Psoas muscle (tissue), 8 donors: ENCODE measurements around the gene PDZD2. TPM values are rescaled to one million over a fixed set of nuclear protein-coding genes. Genes with fewer than 3 reads are reported as not detected.

Experiments used
- ATAC-seq, 4 donors: fragments of 200-7000 bp; cut with Tn5 transposase; one replicate each; pipeline ENCODE4 v1.9.1; 2020; ENCODE audit warnings: moderate library complexity in 3 of 4, mild to moderate bottlenecking in 2 of 4
- DNase-seq, 2 donors: peaks; one replicate each; pipeline ENCODE4 v3.0.0-alpha.2; 2020
- H3K27ac ChIP-seq: fragments of 200-600 bp; one replicate; pipeline ENCODE4 v1.8.0; 2022
- H3K27me3 ChIP-seq, 3 donors: fragments of 200-600 bp in 1 of 3; one replicate each; pipeline versions ENCODE4 v1.6.1 to v1.8.0; 2013 to 2022; ENCODE audit warnings: low read length in 2 of 3, mild to moderate bottlenecking in 2 of 3, moderate library complexity in 1 of 3; ENCODE audit not compliant: insufficient read depth in 3 of 3
- H3K36me3 ChIP-seq, 2 donors: fragments of 200-600 bp in 1 of 2; one replicate each; pipeline versions ENCODE4 v1.6.1 to v1.8.0; 2013 to 2022; ENCODE audit warnings: low read depth in 1 of 2, mild to moderate bottlenecking in 1 of 2, moderate library complexity in 1 of 2; ENCODE audit not compliant: insufficient read depth in 1 of 2
- H3K4me1 ChIP-seq: fragments of 200-600 bp; one replicate; pipeline ENCODE4 v1.8.0; 2022
- H3K4me3 ChIP-seq: fragments of 200-600 bp; one replicate; pipeline ENCODE4 v1.8.0; 2022; ENCODE audit warnings: mild to moderate bottlenecking
- H3K9me3 ChIP-seq: fragments of 200-600 bp; one replicate; pipeline ENCODE4 v1.8.0; 2022
- WGBS, 3 donors: extraction: QIAGEN DNeasy Blood & Tissue Kit; methylation state at CpG; one replicate each; pipeline versions ENCODE4 v1.1.6 to v1.1.7; 2013; 5-methylcytosine and 5-hydroxymethylcytosine counted together
- intact Hi-C, 2 donors: fragments of 100-400 bp; cut with DNase I; formaldehyde crosslinking; loops; one replicate each; pipeline versions ENCODE4 v1.11.0 to v1.14.2; 2022
- polyA plus RNA-seq, 3 donors: library from polyadenylated mRNA; stranded (reverse); fragments of 200-250 nt; gene quantifications; one replicate each; pipeline ENCODE4 v1.2.3, GENCODE V29; 2013
- total RNA-seq, 4 donors: library from RNA; stranded (reverse); fragmentation: NEBNext Ultra II Directional in 2 of 4; extraction: Animal tissue kit (Norgen Biotek cat#: 25700) in 2 of 4; gene quantifications; one replicate each; pipeline versions ENCODE4 v1.2.1 to v1.2.4, GENCODE V29; 2021 to 2023
- TF ChIP-seq, protein P1 (sequence below): fragments of 200-600 bp; IDR thresholded peaks from one replicate; pipeline ENCODE4 v1.8.0; 2022; ENCODE audit warnings: antibody characterized with exemption
- donor health status: healthy with polysubstance abuse.
- donor health status: DM: no; HTN: no; CAD: no; lungs with moderate emphysema.
- donor health status: Bipolar disorder and iron deficiency.
- donor health status: healthy.
- donor health status: DM: yes; HTN: yes; CAD: no.
- donor health status: DM: no; HTN: no; CAD: no.
- donor health status: DM: no; HTN: no; CAD: no.
- donor health status: DM: yes; HTN: yes; CAD: no.

Gene PDZD2
- total and polyA plus RNA-seq, 7 donors = 1.4 to 17.5 (median 4.5) TPM

DNA sequence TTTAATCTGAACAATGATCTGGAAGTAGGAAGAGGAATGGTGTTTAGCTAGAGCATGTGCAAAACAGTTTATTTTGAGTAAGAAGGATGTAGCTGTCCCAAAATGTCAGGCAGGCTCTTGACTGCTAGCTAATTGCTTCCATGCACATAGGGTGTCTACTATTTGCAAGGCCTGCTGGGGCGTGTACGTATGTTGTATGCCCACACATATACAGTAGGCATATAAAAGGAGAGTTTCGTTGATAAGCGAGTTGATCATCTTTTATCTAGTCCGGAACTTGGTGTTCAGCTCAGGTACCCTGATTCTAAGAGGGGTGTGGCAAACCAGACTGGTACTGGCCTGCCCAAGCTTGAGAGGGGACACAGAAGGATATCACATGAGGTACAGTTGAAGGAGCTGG is 358.0 kb downstream of the PDZD2 start:
- WGBS, 3 donors = 94 to 97% (median 95%) methylated on average over 5 of the region's 5 CpGs
- TF ChIP-seq, protein P1, sequence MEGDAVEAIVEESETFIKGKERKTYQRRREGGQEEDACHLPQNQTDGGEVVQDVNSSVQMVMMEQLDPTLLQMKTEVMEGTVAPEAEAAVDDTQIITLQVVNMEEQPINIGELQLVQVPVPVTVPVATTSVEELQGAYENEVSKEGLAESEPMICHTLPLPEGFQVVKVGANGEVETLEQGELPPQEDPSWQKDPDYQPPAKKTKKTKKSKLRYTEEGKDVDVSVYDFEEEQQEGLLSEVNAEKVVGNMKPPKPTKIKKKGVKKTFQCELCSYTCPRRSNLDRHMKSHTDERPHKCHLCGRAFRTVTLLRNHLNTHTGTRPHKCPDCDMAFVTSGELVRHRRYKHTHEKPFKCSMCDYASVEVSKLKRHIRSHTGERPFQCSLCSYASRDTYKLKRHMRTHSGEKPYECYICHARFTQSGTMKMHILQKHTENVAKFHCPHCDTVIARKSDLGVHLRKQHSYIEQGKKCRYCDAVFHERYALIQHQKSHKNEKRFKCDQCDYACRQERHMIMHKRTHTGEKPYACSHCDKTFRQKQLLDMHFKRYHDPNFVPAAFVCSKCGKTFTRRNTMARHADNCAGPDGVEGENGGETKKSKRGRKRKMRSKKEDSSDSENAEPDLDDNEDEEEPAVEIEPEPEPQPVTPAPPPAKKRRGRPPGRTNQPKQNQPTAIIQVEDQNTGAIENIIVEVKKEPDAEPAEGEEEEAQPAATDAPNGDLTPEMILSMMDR = no peak
- no peak overlapping the region for H3K27ac ChIP-seq
- H3K27me3 ChIP-seq = no peaks in the 10 kb centered on the region
- H3K36me3 ChIP-seq = no peaks in the 10 kb centered on the region
- no peaks in the 10 kb centered on the region for H3K4me1 ChIP-seq
- ATAC-seq = no peak
- no peak overlapping the region for H3K4me3 ChIP-seq
- no peak for DNase-seq
- intact Hi-C loops = loop anchor here in 1 of 2 donors (5.0 kb wide), 1 partner anchor 320 kb away; no protein-coding TSS in a partner anchor
- no peaks in the 10 kb centered on the region for H3K9me3 ChIP-seq

DNA sequence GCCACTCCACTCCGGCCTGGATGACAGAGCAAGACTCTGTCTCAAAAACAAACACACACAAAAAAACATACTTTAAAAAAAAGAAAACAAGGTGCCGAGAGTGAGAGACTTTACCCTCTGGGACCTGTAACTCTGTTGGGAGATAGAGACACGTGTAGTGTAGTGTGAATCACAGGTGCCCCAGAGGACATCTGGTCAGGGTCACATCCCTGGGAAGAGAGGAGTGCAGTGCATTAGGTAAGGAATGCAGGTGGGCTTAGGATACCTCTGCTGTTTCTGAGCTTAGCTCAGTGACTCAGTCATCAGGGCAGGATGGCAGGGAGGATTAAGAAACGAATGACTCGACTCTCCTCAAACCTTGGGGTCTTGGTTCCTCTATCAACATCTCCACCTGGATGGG is 360.5 kb downstream of the PDZD2 start:
- intact Hi-C loops = loop anchor here in 1 of 2 donors (5.0 kb wide), 1 partner anchor 318 kb away; no protein-coding TSS in a partner anchor
- DNase-seq (no peak), ATAC-seq (no peak)
- Histone ChIP-seq H3K27ac (no peak overlapping the region), H3K27me3 (no peaks in the 10 kb centered on the region), H3K9me3 (no peaks in the 10 kb centered on the region), H3K36me3 (no peaks in the 10 kb centered on the region), H3K4me1 (no peaks in the 10 kb centered on the region), H3K4me3 (no peak overlapping the region)
- 82 to 86% (median 83%) methylated on average over 5 of the region's 5 CpGs for WGBS, 3 donors
- TF ChIP-seq, protein P1 = no peak

DNA sequence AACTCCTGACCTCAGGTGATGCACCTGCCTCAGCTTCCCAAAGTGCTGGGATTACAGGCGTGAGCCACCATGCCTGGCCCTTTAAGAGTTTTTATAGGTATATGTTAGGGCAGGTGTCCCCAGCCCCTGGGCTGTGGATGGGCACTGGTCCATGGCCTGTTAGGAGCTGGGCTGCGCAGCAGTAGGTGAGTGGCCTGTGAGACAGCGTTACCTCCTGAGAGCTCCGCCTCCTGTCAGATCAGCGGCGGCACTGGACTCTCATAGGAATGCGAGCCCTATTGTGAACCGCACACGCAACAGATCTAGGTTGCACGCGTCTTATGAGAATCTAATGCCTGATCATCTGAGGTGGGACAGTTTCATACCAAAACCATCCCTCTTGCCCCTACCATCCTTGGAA is 361.8 kb downstream of the PDZD2 start:
- Histone ChIP-seq H3K4me1 (no peaks in the 10 kb centered on the region), H3K4me3 (no peak overlapping the region), H3K36me3 (no peaks in the 10 kb centered on the region), H3K27ac (no peak overlapping the region), H3K27me3 (no peaks in the 10 kb centered on the region), H3K9me3 (no peaks in the 10 kb centered on the region)
- intact Hi-C loops = no loop called here
- 97 to 99% (median 97%) methylated on average over 11 of the region's 11 CpGs for WGBS, 3 donors
- DNase-seq = no peak
- no peak for ATAC-seq
- TF ChIP-seq, protein P1 = no peak

DNA sequence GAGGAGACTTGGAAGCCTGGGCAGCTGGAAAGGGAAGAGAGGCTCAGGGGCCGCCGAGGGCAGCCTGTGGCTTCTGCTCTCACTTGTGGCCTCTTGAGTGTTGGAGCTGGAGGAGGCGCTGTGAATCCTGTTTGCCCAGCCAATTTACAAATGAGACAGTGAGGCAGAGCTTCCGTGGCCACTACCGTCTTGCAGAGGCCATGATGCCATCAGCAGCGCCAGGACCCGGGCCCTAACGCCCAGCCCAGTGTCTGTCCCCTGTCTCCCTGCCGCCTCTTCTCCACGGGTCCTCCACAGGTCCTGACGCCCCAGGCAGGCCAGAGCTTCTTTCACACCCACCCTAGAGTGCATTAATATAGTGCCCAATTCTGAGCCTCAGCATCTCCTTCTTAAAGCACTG is 362.4 kb downstream of the PDZD2 start:
- H3K4me3 ChIP-seq = no peak overlapping the region

DNA sequence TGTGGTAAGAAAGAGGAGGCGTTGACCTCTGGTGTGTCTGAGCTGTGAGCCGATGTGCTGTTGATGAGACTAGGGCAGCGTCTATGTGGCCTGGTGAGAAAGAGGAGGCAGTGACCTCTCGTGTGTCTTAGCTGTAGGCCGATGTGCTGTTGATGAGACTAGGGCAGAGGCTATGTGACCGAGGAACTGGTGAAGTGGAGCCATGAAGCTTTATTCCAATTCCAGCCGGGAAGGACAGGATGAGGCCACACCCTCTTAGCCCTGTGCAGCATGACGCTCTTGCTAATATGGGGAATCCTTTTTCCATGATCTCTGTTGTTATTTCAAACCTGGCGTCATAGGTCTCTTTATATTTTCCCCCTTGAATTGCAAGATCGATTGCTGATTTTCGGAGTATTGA is 362.8 kb downstream of the PDZD2 start:
- WGBS, 3 donors = 73 to 78% (median 78%) methylated on average over 11 of the region's 11 CpGs
- no peak overlapping the region for H3K4me3 ChIP-seq
- intact Hi-C loops = no loop called here
- no peaks in the 10 kb centered on the region for H3K9me3 ChIP-seq
- H3K4me1 ChIP-seq = no peaks in the 10 kb centered on the region
- ATAC-seq (no peak), DNase-seq (no peak)
- TF ChIP-seq, protein P1 = no peak
- no peaks in the 10 kb centered on the region for H3K27me3 ChIP-seq
- no peaks in the 10 kb centered on the region for H3K36me3 ChIP-seq
- no peak overlapping the region for H3K27ac ChIP-seq

More for the DNA sequence above, 362.4 kb downstream of the PDZD2 start:
- H3K4me1 ChIP-seq = no peaks in the 10 kb centered on the region
- DNase-seq (no peak), ATAC-seq (no peak)
- intact Hi-C loops = no loop called here
- TF ChIP-seq, protein P1 = no peak
- no peak overlapping the region for H3K27ac ChIP-seq
- 93 to 97% (median 95%) methylated on average over 11 of the region's 11 CpGs for WGBS, 3 donors
- no peaks in the 10 kb centered on the region for H3K9me3 ChIP-seq
- H3K27me3 ChIP-seq = no peaks in the 10 kb centered on the region
- H3K36me3 ChIP-seq = no peaks in the 10 kb centered on the region
